GM12878 (cell line): ENCODE measurements around the gene REEP3. TPM values are rescaled to one million over a fixed set of nuclear protein-coding genes. Genes with fewer than 3 reads are reported as not detected.

Experiments used
- ATAC-seq: fragments of 200-7000 bp; cut with Tn5 transposase; 3 replicates; pipeline ENCODE4 v1.9.1; 2020; ENCODE audit warnings: mild to moderate bottlenecking, moderate library complexity
- BruUV-seq: library from RNA; stranded (reverse); fragments of 400-500 nt; replicated peaks from 2 replicates; lab custom pipeline; 2021; lab: Mats Ljungman, UMichigan
- CTCF ChIA-PET: fragments of 300-600 bp; sonication (Branson Sonifier 250); formaldehyde crosslinking; extraction: SDS; loops from one replicate; lab custom pipeline; 2021; ENCODE audit warnings: inconsistent platforms; lab: Yijun Ruan, JAX
- POLR2A ChIA-PET: fragments of 350-600 bp; formaldehyde crosslinking; extraction: SDS; loops from one replicate; lab custom pipeline; 2021; ENCODE audit warnings: inconsistent platforms; lab: Charles Lee
- RAD21 ChIA-PET: fragments of 300-600 bp; sonication (Branson Sonifier 250); formaldehyde crosslinking; loops from one replicate; lab custom pipeline; 2023; ENCODE audit warnings: antibody characterized with exemption; ENCODE audit not compliant: unreplicated experiment; lab: Charles Lee
- SMC1A ChIA-PET: fragments of 300-600 bp; sonication (Branson Sonifier 250); formaldehyde crosslinking; loops from one replicate; lab custom pipeline; 2023; ENCODE audit not compliant: unreplicated experiment, uncharacterized antibody; lab: Charles Lee
- DNase-seq: peaks from one replicate; pipeline ENCODE4 v3.0.0-alpha.2; 2011; ENCODE audit warnings: low read depth, low spot score
- FAIRE-seq: peaks from 3 replicates; lab custom pipeline; 2011; peaks lifted over from hg19 to GRCh38; lab: Jason Lieb, UNC
- H2AFZ ChIP-seq: 2 replicates; pipeline ENCODE4 v1.6.0; 2011; ENCODE audit warnings: low read depth, low read length, control low read depth; ENCODE audit not compliant: control insufficient read depth
- H3K27ac ChIP-seq: 2 replicates; pipeline ENCODE4 v1.5.1; 2011; ENCODE audit warnings: control low read depth; ENCODE audit not compliant: control insufficient read depth, insufficient read depth
- H3K27me3 ChIP-seq, 2 experiments: replicated peaks in 1 of 2; 2 replicates each; pipeline versions ENCODE4 v1.6.0 to v1.6.1; 2011; ENCODE audit warnings: low read length in 1 of 2; ENCODE audit not compliant: control insufficient read depth in 2 of 2, insufficient read depth in 2 of 2
- H3K36me3 ChIP-seq, 2 experiments: 2 replicates each; pipeline ENCODE4 v1.5.1; 2011; ENCODE audit warnings: low read length in 1 of 2; ENCODE audit not compliant: control insufficient read depth in 2 of 2, insufficient read depth in 2 of 2
- H3K4me1 ChIP-seq: 2 replicates; pipeline ENCODE4 v1.6.1; 2011; ENCODE audit warnings: mild to moderate bottlenecking, low read length, moderate library complexity, mixed read lengths; ENCODE audit not compliant: control insufficient read depth, insufficient read depth
- H3K4me2 ChIP-seq: 2 replicates; pipeline ENCODE4 v1.6.0; 2011; ENCODE audit warnings: control low read depth; ENCODE audit not compliant: control insufficient read depth, insufficient read depth
- H3K4me3 ChIP-seq: fragments of 200-600 bp; sonication (generic); 2 replicates; pipeline ENCODE4 v1.5.1; 2016
- H3K79me2 ChIP-seq: 2 replicates; pipeline ENCODE4 v1.6.0; 2011; ENCODE audit warnings: low read length; ENCODE audit not compliant: control insufficient read depth, insufficient read depth
- H3K9ac ChIP-seq: 2 replicates; pipeline ENCODE4 v1.8.0; 2011; ENCODE audit warnings: low read length, control low read depth, mixed read lengths; ENCODE audit not compliant: control insufficient read depth, insufficient read depth
- H3K9me3 ChIP-seq: replicated peaks from 3 replicates; pipeline ENCODE4 v1.5.1; 2011; ENCODE audit warnings: mild to moderate bottlenecking, low read length; ENCODE audit not compliant: control insufficient read depth, insufficient read depth
- H4K20me1 ChIP-seq: 2 replicates; pipeline ENCODE4 v1.6.0; 2011; ENCODE audit not compliant: control insufficient read depth, insufficient read depth
- ATF3 ChIP-seq: IDR thresholded peaks from 2 replicates; pipeline ENCODE4 v1.6.1; 2011; ENCODE audit warnings: low read depth, mild to moderate bottlenecking, low read length, moderate library complexity, borderline replicate concordance; ENCODE audit errors: extremely low read depth
- ATF7 ChIP-seq: fragments of 450-650 bp; IDR thresholded peaks from 2 replicates; pipeline ENCODE4 v1.6.1; 2016; ENCODE audit warnings: low read depth, mild to moderate bottlenecking
- CEBPZ ChIP-seq: fragments of 150-350 bp; IDR thresholded peaks from 2 replicates; pipeline ENCODE4 v1.6.1; 2016; ENCODE audit warnings: low read depth, low read length
- CREB1 ChIP-seq: IDR thresholded peaks from 2 replicates; pipeline ENCODE4 v1.6.1; 2012; ENCODE audit warnings: low read depth, mild to moderate bottlenecking, inconsistent platforms
- EED ChIP-seq: sonication (generic); IDR thresholded peaks from 2 replicates; pipeline ENCODE4 v1.6.1; 2016; ENCODE audit warnings: antibody characterized with exemption, low read depth
- IKZF2 ChIP-seq, 2 experiments: fragments of 450-650 bp; IDR thresholded peaks; 2 replicates each; pipeline ENCODE4 v1.6.1; 2017; ENCODE audit warnings: mild to moderate bottlenecking in 2 of 2, moderate library complexity in 2 of 2
- JUNB ChIP-seq: IDR thresholded peaks from 2 replicates; pipeline ENCODE4 v1.6.1; 2016; ENCODE audit warnings: antibody characterized with exemption, mild to moderate bottlenecking
- NR2C2 ChIP-seq: IDR thresholded peaks from 2 replicates; pipeline ENCODE4 v1.6.1; 2011; ENCODE audit warnings: borderline replicate concordance, low read depth; ENCODE audit not compliant: control insufficient read depth, insufficient read length
- PKNOX1 ChIP-seq: fragments of 450-650 bp; IDR thresholded peaks from 2 replicates; pipeline ENCODE4 v1.6.1; 2016; ENCODE audit warnings: mild to moderate bottlenecking
- RCOR1 ChIP-seq: conservative IDR thresholded peaks from 2 replicates; pipeline ENCODE4 v1.6.1; 2012; ENCODE audit warnings: low read depth, low read length, improper control_type of control experiment
- RUNX3 ChIP-seq: IDR thresholded peaks from 2 replicates; pipeline ENCODE4 v1.6.1; 2012; ENCODE audit warnings: low read length, inconsistent platforms
- SMARCA5 ChIP-seq: fragments of 450-650 bp; IDR thresholded peaks from 2 replicates; pipeline ENCODE4 v1.6.1; 2017; ENCODE audit warnings: mild to moderate bottlenecking
- USF2 ChIP-seq: IDR thresholded peaks from 2 replicates; pipeline ENCODE4 v1.6.1; 2011; ENCODE audit warnings: low read depth, low read length, improper control_type of control experiment, borderline replicate concordance
- YY1 ChIP-seq: IDR thresholded peaks from 2 replicates; pipeline ENCODE4 v1.6.1; 2011; ENCODE audit warnings: low read depth, mild to moderate bottlenecking, low read length
- ZNF217 ChIP-seq: fragments of 450-650 bp; IDR thresholded peaks from 2 replicates; pipeline ENCODE4 v1.6.1; 2017; ENCODE audit warnings: antibody characterized with exemption, mild to moderate bottlenecking
- ZNF384 ChIP-seq: IDR thresholded peaks from 2 replicates; pipeline ENCODE4 v1.6.1; 2012; ENCODE audit warnings: low read depth, mild to moderate bottlenecking, low read length, improper control_type of control experiment, borderline replicate concordance
- WGBS: methylation state at CpG from one replicate; pipeline ENCODE4 v1.1.6; 2016; ENCODE audit warnings: low lambda C conversion rate; ENCODE audit not compliant: insufficient replicate concordance, insufficient coverage; ENCODE audit errors: missing lambda C conversion rate; 5-methylcytosine and 5-hydroxymethylcytosine counted together
- in situ Hi-C: fragments of 300-500 bp; cut with MboI; formaldehyde crosslinking; loops from 9 replicates; pipeline ENCODE4 v1.14.3; 2018; ENCODE audit warnings: mixed read lengths
- intact Hi-C: fragments of 100-400 bp; cut with micrococcal nuclease; formaldehyde crosslinking; loops from one replicate; pipeline ENCODE4 v1.14.2; 2022; ENCODE audit not compliant: unreplicated experiment
- polyA plus RNA-seq, 11 experiments: library from polyadenylated mRNA; depleted of rRNA in 4 of 11; unstranded in 6 of 11; stranded (reverse) in 5 of 11; fragments of >200 nt; fragmentation: Nextera tagmentation in 4 of 11; fragmentation: Illumina TruSeq in 1 of 11; extraction: Ambion mirVana in 4 of 11; extraction: Trizol in 1 of 11; gene quantifications; 1 replicate in 1 of 11; 2 replicates in 10 of 11; pipeline versions ENCODE4 v1.2.1 to v1.2.3, GENCODE V29; 2011 to 2016; ENCODE audit warnings: inconsistent platforms in 2 of 11, missing spikeins in 2 of 11, low read depth in 1 of 11
- total RNA-seq, 4 experiments: library from RNA; depleted of rRNA in 3 of 4; stranded (reverse); fragments of >200 nt in 3 of 4; fragmentation: Illumina TruSeq in 1 of 4; extraction: Trizol in 1 of 4; gene quantifications; 2 replicates each; pipeline versions ENCODE4 v1.2.1 to v1.2.3, GENCODE V29; 2013 to 2021

The REEP3 gene
- total and polyA plus RNA-seq, 10 of the 15 experiments (the other 5 are each of a cell fraction or from before 2014, with no cell fraction given): 4.9 to 25.9 (median 16.2) TPM

- no peak for TF ChIP-seq PKNOX1
- TF ChIP-seq EED: peak; percentile 34; the same call in 1 of the 2 replicates
- peak; percentile 46 for TF ChIP-seq RUNX3
These were observed 445 bp downstream of the REEP3 start (continued) for GRCh38 chr10:63521416-63522276.

- no TSS peak for BruUV-seq
- Histone ChIP-seq H3K27me3 (no peaks in the 10 kb centered on the region), H3K4me2 (peak overlapping the region; percentile 75), H4K20me1 (no peaks in the 10 kb centered on the region), H3K36me3 (no peaks in the 10 kb centered on the region), H3K4me3 (peak overlapping the region; percentile 89), H2AFZ (peak overlapping the region; percentile 88), H3K9me3 (no peaks in the 10 kb centered on the region), H3K9ac (peak overlapping the region; percentile 93), H3K4me1 (peaks cover 12% of the 10 kb centered on the region; the same call in 1 of the 2 replicates), H3K79me2 (peaks cover 66% of the 10 kb centered on the region), H3K27ac (peak overlapping the region; percentile 92)
- WGBS: 15% methylated on average over 3 of the region's 3 CpGs
- POLR2A ChIA-PET: interaction anchor here (0.6 to 2.0 kb wide), 6 partner anchors 23 to 286 kb away, joined by 3 to 10 read pairs (median 4); partner anchors contain the start of gene JMJD1C
- DNase-seq (no peak), FAIRE-seq (no peak), ATAC-seq (no peak)
- RAD21 ChIA-PET: interaction anchor here (0.7 to 4.4 kb wide), 10 partner anchors 56 to 355 kb away, joined by 3 to 25 read pairs (median 4); no protein-coding TSS in a partner anchor
- CTCF ChIA-PET: interaction anchor here (0.6 to 2.1 kb wide), 12 partner anchors 9 to 356 kb away, joined by 3 to 7 read pairs (median 4); no protein-coding TSS in a partner anchor
- in situ Hi-C loops (no loop called here), intact Hi-C loops (loop anchor here (5.0 kb wide), 1 partner anchor 255 kb away; no protein-coding TSS in a partner anchor)
- SMC1A ChIA-PET: interaction anchor here (0.6 to 2.5 kb wide), 14 partner anchors 16 to 1460 kb away, joined by 3 to 9 read pairs (median 4); no protein-coding TSS in a partner anchor
- 0 out of 2 replicates have a peak, but pooled peaks have one; percentile 3 for TF ChIP-seq YY1
- TF ChIP-seq ATF3: no peak
- no peak for TF ChIP-seq USF2
- no peak for TF ChIP-seq ZNF217
- no peak for TF ChIP-seq CEBPZ
- TF ChIP-seq JUNB: peak; percentile 39; the same call in 1 of the 2 replicates
- TF ChIP-seq IKZF2 (IDR thresholded peaks at IDR 0.05): peak in 1 of 2 experiments; percentile 1; a peak in 1 of 4 replicates
- no peak for TF ChIP-seq NR2C2
- TF ChIP-seq CREB1: peak; percentile 71
- no peak for TF ChIP-seq SMARCA5
- TF ChIP-seq ZNF384: peak; percentile 48; the same call in 1 of the 2 replicates
- peak; percentile 95 for TF ChIP-seq ATF7
- no peak for TF ChIP-seq RCOR1
These were observed 1.1 kb downstream of the REEP3 start for GRCh38 chr10:63522277-63522687.
